ENCODE results near the gene ANKDD1B. TPM values are rescaled to one million over a fixed set of nuclear protein-coding genes. Genes with fewer than 3 reads are reported as not detected.

ANKDD1B gene
- polyA plus RNA-seq, 2 of the 4 experiments (the other 2 are of a cell fraction) = 0.09 to 0.14 TPM

DNA sequence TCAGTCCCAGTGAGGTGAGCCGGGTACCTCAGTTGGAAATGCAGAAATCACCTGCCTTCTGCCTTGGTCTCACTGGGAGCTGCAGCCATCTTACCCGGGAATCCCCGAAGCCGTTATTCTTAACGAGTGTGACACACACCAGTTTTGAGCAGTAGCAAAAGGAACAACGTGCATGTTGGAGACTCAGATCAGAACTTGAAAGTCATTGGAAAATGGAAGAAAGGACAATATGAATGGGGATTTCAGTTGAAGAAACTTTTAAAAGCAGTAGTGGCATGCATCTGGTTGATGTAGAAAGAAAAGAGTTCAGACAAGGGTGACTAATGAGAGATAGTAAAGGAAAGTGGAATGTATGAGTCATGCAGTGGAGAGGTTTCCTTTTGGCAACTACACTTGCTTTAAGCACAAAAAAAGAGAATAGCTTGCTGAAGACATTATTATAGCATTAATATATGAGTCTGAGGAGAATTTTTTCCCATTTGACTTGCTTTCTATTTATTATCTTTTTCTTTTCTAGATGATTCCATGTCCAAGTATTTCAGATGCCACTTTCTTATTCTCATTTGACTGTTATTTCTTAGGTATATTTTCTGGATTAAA lies 44.4 kb upstream of the ANKDD1B start:
- peak overlapping the region; percentile 24 for H3K4me3 ChIP-seq
- H3K4me1 ChIP-seq = peaks cover 38% of the 10 kb centered on the region
- H3K4me2 ChIP-seq = peak overlapping the region; percentile 77
- ATAC-seq (peak; percentile 88 to 95), DNase-seq (ENCODE audit: low read depth in 1 of 2, low spot score in 1 of 2) (peak; percentile 65 to 79), FAIRE-seq (peak; percentile 67)
- 11% methylated on average over 5 of the region's 6 CpGs for WGBS (ENCODE audit: missing lambda C conversion rate)
- ChIA-PET POLR2A (interaction anchor here (0.9 to 1.6 kb wide), 3 partner anchors 55 to 230 kb away, joined by 4 read pairs; partner anchors contain the start of genes CERT1, HMGCR and POLK), CTCF (interaction anchor here (0.9 to 2.8 kb wide), 4 partner anchors 11 to 132 kb away, joined by 3 to 7 read pairs (median 4); no protein-coding TSS in a partner anchor)
- H3K27ac ChIP-seq = peak overlapping the region; percentile 78 to 94
- TF ChIP-seq TP53 (CRISPR knock-in tag; IDR thresholded peaks at IDR 0.05) = no peak
- TF ChIP-seq, protein P1, sequence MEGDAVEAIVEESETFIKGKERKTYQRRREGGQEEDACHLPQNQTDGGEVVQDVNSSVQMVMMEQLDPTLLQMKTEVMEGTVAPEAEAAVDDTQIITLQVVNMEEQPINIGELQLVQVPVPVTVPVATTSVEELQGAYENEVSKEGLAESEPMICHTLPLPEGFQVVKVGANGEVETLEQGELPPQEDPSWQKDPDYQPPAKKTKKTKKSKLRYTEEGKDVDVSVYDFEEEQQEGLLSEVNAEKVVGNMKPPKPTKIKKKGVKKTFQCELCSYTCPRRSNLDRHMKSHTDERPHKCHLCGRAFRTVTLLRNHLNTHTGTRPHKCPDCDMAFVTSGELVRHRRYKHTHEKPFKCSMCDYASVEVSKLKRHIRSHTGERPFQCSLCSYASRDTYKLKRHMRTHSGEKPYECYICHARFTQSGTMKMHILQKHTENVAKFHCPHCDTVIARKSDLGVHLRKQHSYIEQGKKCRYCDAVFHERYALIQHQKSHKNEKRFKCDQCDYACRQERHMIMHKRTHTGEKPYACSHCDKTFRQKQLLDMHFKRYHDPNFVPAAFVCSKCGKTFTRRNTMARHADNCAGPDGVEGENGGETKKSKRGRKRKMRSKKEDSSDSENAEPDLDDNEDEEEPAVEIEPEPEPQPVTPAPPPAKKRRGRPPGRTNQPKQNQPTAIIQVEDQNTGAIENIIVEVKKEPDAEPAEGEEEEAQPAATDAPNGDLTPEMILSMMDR (IDR thresholded peaks at IDR 0.05) = no peak
- TF ChIP-seq, protein P2, sequence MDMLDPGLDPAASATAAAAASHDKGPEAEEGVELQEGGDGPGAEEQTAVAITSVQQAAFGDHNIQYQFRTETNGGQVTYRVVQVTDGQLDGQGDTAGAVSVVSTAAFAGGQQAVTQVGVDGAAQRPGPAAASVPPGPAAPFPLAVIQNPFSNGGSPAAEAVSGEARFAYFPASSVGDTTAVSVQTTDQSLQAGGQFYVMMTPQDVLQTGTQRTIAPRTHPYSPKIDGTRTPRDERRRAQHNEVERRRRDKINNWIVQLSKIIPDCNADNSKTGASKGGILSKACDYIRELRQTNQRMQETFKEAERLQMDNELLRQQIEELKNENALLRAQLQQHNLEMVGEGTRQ (IDR thresholded peaks at IDR 0.05) = no peak
- TF ChIP-seq RARB (CRISPR knock-in tag; IDR thresholded peaks at IDR 0.05) = peak; percentile 67; the same call in 1 of the 2 replicates
- TF ChIP-seq CHD4 (IDR thresholded peaks at IDR 0.05; ENCODE audit: borderline replicate concordance) = no peak
- TF ChIP-seq, protein P3, sequence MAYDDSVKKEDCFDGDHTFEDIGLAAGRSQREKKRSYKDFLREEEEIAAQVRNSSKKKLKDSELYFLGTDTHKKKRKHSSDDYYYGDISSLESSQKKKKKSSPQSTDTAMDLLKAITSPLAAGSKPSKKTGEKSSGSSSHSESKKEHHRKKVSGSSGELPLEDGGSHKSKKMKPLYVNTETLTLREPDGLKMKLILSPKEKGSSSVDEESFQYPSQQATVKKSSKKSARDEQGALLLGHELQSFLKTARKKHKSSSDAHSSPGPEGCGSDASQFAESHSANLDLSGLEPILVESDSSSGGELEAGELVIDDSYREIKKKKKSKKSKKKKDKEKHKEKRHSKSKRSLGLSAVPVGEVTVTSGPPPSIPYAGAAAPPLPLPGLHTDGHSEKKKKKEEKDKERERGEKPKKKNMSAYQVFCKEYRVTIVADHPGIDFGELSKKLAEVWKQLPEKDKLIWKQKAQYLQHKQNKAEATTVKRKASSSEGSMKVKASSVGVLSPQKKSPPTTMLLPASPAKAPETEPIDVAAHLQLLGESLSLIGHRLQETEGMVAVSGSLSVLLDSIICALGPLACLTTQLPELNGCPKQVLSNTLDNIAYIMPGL (CRISPR knock-in tag; IDR thresholded peaks at IDR 0.05; ENCODE audit: borderline replicate concordance) = no peak
- TF ChIP-seq, protein P4, sequence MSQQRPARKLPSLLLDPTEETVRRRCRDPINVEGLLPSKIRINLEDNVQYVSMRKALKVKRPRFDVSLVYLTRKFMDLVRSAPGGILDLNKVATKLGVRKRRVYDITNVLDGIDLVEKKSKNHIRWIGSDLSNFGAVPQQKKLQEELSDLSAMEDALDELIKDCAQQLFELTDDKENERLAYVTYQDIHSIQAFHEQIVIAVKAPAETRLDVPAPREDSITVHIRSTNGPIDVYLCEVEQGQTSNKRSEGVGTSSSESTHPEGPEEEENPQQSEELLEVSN (IDR thresholded peaks at IDR 0.05; ENCODE audit: borderline replicate concordance, low read depth) = peak; percentile 62; the same call in 1 of the 2 replicates
- TF ChIP-seq EHMT2 (IDR thresholded peaks at IDR 0.05; ENCODE audit: low read depth) = no peak
- TF ChIP-seq MYC (IDR thresholded peaks at IDR 0.05; ENCODE audit: borderline replicate concordance, low read length) = 0 out of 2 replicates have a peak, but pooled peaks have one; percentile 12
- TF ChIP-seq CBX8 (IDR thresholded peaks at IDR 0.05) = no peak
- TF ChIP-seq, protein P5, sequence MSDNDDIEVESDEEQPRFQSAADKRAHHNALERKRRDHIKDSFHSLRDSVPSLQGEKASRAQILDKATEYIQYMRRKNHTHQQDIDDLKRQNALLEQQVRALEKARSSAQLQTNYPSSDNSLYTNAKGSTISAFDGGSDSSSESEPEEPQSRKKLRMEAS (IDR thresholded peaks at IDR 0.05) = peak; percentile 69; the same call in 1 of the 2 replicates
- peak; percentile 89 for TF ChIP-seq FOSL2 (IDR thresholded peaks at IDR 0.05)
- TF ChIP-seq FOSL2 (CRISPR knock-in tag; IDR thresholded peaks at IDR 0.05) = peak; percentile 99
- TF ChIP-seq, protein P6, sequence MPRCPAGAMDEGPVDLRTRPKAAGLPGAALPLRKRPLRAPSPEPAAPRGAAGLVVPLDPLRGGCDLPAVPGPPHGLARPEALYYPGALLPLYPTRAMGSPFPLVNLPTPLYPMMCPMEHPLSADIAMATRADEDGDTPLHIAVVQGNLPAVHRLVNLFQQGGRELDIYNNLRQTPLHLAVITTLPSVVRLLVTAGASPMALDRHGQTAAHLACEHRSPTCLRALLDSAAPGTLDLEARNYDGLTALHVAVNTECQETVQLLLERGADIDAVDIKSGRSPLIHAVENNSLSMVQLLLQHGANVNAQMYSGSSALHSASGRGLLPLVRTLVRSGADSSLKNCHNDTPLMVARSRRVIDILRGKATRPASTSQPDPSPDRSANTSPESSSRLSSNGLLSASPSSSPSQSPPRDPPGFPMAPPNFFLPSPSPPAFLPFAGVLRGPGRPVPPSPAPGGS (IDR thresholded peaks at IDR 0.05) = no peak
- TF ChIP-seq, protein P7, sequence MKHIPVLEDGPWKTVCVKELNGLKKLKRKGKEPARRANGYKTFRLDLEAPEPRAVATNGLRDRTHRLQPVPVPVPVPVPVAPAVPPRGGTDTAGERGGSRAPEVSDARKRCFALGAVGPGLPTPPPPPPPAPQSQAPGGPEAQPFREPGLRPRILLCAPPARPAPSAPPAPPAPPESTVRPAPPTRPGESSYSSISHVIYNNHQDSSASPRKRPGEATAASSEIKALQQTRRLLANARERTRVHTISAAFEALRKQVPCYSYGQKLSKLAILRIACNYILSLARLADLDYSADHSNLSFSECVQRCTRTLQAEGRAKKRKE (CRISPR knock-in tag; IDR thresholded peaks at IDR 0.05; ENCODE audit: low read depth) = 0 out of 2 replicates have a peak, but pooled peaks have one; percentile 12
- peak; percentile 49; the same call in 1 of the 2 replicates for TF ChIP-seq HOXB13 (CRISPR knock-in tag; IDR thresholded peaks at IDR 0.05; ENCODE audit: low read depth)
- 0 out of 4 replicates have a peak, but pooled peaks of 1 of the 2 experiments have one; percentile 3 for TF ChIP-seq CEBPB (IDR thresholded peaks at IDR 0.05)
- peak; percentile 79 for TF ChIP-seq JUNB (IDR thresholded peaks at IDR 0.05)
- peaks cover 16% of the 10 kb centered on the region for H3K9me3 ChIP-seq
